Measurements from ENCODE around the gene TAC4.

Gene TAC4

DNA sequence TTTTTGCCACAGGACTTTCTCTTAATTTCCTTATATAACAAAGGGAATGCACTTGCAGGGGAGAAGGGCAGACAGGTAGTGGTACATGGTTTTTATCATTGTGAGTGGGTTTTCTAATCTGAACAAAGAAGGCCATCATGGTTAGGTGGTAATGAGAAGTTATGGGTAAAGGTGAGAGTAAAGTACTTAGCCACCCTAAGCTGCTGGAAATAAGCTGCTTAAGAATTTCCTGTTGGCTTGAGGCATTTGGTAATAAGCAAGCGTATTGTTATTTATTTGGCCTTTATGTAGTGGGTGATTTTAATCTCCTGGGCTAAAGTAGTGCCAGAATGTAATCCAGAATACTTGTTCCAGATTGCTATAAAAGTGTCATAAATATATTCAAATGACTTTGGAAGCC is 27.1 kb downstream of the TAC4 start:
- no peak overlapping the region for H3K27ac ChIP-seq
- TF ChIP-seq CTCF (conservative IDR thresholded peaks at IDR 0.05) (no peak), ZFX (IDR thresholded peaks at IDR 0.05) (no peak)

DNA sequence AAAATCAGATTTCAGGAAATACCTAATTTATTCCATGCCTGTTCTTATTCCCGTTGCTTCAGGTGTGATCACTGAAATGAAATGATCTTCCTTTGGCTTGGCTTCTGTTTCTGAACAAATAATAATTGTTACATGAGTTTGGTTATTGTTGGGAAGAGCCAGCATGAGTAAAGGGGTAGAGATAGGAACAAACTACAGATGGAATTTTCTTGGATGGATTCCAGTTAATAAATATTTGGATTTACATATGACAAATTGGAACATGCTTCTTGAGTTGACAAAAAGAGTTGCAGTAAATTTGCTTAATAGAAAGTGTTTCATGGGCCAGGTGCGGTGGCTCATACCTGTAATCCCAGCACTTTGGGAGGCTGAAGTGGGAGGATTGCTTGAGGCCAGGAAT is 28.2 kb downstream of the TAC4 start:
- H3K27ac ChIP-seq: peak overlapping the region; percentile 27; the same call in 1 of the 2 replicates
- TF ChIP-seq ZFX (IDR thresholded peaks at IDR 0.05) (no peak), CTCF (conservative IDR thresholded peaks at IDR 0.05) (no peak)

- TF ChIP-seq CTCF (conservative IDR thresholded peaks at IDR 0.05): no peak
- no peak for TF ChIP-seq ZFX (IDR thresholded peaks at IDR 0.05)
- no peak overlapping the region for H3K27ac ChIP-seq
These were observed 28.7 kb downstream of the TAC4 start for GRCh38 chr17:49819138-49819537.

DNA sequence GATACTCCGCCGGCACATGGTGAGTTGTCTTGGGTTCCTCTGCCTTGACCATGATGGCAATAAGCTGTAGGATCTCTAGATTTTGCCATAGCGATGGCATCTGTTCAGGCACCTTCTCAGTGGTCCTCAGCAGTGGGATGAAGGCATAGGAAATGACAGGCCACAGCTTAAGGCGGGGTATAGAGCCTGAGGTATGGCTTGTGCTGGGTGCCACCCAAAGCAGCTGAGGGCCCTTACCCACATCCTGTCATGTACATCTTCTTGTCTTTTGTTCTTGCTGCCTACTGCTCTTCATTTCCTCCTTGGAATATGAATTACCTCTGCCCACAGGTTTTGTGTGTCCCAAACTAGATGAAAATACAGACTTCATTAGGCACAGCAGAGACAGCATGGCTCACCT is 29.9 kb downstream of the TAC4 start:
- peak overlapping the region; percentile 24 for H3K27ac ChIP-seq
- TF ChIP-seq CTCF (conservative IDR thresholded peaks at IDR 0.05) (no peak), ZFX (IDR thresholded peaks at IDR 0.05) (no peak)

- TF ChIP-seq CTCF (conservative IDR thresholded peaks at IDR 0.05) (no peak), ZFX (IDR thresholded peaks at IDR 0.05) (no peak)
- H3K27ac ChIP-seq: peak overlapping the region; percentile 74; the same call in 1 of the 2 replicates
These were observed 32.0 kb downstream of the TAC4 start for GRCh38 chr17:49815761-49816281.

DNA sequence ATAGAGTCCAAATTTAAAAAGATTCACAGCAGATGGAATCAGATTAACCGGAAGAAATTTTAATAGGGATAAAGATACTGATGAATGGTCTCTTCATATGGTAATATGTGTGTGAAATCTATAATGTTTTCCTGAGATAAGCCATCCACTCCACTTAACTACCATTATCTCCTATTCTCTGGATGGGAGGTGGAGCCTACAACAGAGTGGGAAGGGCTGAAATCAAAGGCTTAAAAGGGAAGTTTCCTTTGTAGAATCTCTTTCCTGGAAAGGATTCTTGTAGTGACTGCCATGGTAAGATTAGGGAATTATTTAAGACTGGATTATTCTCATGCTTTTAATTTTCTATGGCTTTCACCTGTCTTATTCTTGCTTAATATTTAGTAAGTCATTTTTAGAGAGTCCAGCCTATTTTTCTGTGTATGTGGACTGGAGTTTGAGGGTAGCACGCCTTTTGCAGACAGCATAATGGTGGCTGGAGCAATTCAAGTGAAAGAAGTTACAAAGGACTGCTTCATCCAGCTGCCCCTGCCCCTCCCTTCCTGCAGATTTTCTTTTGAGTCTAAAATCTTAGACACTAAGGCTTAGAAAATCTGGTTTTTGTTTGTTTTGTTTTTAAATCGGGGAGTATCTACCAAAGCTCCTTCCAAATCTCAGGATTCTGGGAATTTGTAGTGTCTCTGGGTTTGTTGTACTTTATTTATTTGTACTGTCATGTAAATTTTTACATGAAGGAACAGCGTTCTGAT is 32.9 kb downstream of the TAC4 start:
- peak overlapping the region; percentile 74; the same call in 1 of the 2 replicates for H3K27ac ChIP-seq
- TF ChIP-seq CTCF (conservative IDR thresholded peaks at IDR 0.05) (no peak), ZFX (IDR thresholded peaks at IDR 0.05) (no peak)

DNA sequence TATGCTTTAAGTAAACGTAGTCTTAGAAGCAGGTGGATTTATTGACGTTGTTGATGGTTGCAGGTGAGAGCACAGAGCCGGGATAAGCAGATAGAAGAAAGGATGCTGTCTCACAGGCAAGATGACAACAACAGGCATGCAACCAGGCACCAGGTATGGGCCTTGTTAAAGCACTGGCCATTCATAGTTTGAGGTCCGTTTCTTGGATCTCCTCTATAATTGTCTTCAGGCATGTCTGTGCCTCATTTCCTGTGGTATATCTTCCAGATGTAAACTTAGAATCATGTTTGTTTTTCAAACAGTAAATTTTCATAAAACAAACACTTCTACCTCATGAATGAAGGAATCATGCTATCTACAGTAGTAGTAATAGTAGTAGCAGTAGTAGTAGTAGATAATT is 38.8 kb downstream of the TAC4 start:
- H3K27ac ChIP-seq: no peak overlapping the region
- TF ChIP-seq CTCF (conservative IDR thresholded peaks at IDR 0.05): no peak
- TF ChIP-seq ZFX (IDR thresholded peaks at IDR 0.05): no peak

All from C4-2B (cell line).